NCI-H82 treated with DMSO at 0.1 percent for 48 hours (cell line): Measurements from ENCODE around the gene INSIG1.

ENCODE experiments used
- DNase-seq: peaks from one replicate; lab custom pipeline; 2025; ENCODE audit not compliant: unreplicated experiment; lab: John Stamatoyannopoulos, UW

The INSIG1 gene

GRCh38 chr7:155346285-155346684, 48.6 kb downstream of the INSIG1 start:
- DNase-seq: no peak

GRCh38 chr7:155348806-155349205, 51.1 kb downstream of the INSIG1 start:
- no peak for DNase-seq

DNA sequence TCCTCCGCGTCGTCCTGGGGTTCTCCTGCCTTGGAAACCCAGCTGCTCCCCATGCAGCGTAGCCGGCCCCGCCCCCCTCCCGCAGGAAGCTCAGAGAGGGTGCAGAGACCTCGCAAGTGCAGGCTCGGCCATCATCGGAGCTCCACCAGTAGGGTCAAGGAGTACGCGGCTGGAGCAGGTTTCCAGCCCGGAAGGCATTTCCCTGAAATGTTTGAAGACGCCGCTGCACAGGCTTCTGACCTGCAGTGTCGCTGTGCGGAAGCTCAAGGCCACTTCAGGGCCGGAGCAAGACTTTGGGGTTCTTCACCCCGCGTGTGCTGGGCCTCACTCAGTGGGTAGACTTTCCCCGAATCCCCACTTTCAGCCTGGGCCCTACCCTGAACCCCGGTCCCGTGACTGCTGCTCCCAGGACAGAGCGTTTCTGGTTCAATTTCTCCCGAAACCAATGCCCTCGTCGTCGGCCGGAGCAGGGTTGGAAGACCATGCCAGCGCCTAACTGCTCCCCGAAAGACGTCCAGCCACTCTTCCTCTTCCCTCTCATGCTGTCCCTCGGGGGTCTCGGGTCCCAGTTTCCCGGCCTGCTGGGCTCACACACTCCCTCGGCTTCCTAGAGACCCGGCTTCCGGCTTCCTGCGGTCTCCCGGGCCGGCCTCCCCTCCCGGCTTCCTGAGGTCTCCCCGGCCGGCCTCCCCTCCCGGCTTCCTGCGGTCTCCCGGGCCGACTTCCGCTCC, 52.1 kb downstream of the INSIG1 start:
- no peak for DNase-seq

- no peak for DNase-seq
Observed at GRCh38 chr7:155351120-155351870, 53.6 kb downstream of the INSIG1 start.

DNA sequence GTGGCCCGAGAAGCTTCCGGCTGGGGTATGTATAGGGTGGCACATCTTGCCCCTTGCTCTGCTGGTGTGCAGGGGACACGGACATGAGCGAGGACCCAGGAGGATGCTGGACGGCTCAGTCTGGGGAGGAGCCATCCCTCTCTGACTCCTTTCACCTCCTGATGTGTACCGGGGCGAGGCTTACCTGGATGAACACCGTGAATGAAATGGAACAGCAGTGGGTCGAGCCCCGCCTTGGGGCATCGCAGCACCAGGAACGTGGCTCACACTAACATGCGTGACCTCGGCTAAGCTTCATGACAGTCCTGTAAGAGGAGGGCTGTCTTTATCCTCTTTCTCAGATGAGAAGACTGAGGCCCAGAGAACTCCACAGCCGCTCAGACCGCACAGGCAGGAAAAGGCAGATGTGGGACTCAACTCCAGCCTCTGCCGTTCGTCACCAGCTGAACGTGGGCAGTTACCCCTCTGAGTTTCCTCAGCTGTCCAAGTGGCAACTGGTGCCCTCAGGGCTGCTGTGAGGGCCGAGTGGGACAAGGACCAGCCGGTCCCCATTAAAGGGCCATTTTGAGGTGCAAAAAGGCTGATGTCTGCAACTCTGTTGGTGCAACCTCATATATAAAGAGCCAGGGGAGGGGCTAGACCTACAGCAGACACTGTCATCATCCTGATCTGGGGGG, 54.5 kb downstream of the INSIG1 start:
- DNase-seq: no peak

- no peak for DNase-seq
Observed at GRCh38 chr7:155352753-155353115, 55.1 kb downstream of the INSIG1 start.

DNA sequence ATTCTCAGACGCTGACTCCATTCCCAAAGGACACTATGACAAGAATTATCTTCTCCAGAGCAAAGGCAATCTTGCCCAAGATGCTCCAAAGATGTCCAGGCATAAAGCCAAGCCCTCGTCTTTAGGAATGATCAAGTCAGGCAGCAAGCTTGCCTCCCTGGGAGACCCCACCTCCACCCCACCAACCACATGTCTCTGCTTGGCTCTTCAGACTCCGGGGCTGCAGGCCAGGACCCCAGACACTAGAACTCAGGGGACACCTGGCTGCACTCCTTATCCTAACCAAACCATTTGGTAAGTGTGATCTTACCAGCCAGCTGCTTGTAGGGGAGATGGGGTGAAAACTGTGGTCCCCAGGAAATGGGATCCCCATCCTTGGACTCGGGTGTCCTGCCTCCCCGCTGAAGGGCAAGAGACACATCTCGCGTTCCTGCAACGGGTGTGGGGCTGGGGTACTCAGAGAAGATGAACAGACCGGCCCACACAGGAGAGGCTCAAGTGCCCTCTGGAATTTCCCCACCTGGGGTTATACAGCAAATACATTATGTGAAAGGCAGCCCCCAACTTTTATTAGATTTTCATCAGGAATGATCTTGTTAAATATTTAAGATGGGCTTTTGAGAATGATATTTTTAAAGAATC, 55.7 kb downstream of the INSIG1 start:
- DNase-seq: no peak

DNA sequence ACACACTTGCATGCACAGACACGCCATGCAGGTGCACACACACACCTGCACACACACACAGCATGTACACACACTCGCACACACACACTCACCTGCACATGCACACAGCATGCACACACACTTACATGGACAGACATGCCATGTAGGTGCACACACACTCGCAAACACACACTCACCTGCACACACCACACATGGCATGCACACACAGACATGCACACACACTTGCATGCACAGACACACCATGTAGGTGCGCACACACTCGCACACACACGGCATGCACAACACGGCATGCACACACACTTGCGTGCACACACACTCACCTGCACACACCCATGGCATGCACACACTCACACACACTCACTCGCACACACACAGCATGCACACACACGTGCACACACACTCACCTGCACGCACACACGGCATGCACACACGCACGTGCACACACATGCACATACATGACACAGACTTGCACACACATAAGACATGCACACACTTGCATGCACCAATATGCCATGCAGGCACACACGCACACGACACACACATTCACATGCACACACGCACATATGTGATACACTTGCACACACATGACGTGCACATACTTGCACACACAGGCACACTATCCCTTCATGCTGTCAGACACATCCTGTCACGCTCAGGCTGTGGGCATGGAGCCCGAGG, 56.8 kb downstream of the INSIG1 start:
- no peak for DNase-seq

DNA sequence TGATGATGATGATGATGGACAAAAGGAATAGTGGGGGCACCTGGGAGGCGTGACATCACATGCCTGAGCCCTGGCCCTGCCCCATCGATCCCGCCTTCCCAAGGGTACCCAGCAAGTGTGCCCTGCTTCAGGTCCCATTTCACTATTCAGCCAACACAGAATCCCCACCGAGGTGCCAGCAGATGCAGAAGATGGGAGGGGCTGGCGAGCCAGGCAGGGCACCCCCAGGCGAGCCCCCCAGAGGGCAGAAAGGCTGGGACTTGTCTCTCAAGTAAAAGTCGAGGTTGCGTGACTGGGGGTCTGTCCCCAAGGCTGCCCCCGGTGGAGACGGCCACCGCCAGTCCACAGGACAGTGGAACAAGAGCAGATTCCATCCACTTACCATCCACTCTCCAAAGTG, 57.5 kb downstream of the INSIG1 start:
- no peak for DNase-seq

DNA sequence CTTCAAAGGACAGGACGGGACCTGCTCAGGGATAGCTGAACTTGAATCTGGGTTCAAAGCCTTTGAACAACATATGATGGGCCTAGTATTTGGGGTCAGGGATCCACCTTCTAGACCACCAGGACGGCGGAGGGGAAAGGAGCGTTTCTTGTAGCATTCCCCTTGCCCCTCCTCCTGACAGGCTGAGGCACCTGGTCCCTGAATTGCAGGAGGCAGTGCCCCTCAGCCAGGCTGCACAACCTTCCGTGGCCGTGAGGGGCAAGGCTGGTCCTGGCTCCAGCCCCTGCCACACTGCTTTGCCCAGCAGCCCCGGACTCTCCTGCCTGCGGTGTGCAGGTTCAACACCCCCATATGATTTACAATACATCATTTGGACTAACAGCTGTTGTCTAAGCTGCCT, 58.1 kb downstream of the INSIG1 start:
- no peak for DNase-seq

GRCh38 chr7:155356323-155357105, 58.8 kb downstream of the INSIG1 start:
- no peak for DNase-seq

DNA sequence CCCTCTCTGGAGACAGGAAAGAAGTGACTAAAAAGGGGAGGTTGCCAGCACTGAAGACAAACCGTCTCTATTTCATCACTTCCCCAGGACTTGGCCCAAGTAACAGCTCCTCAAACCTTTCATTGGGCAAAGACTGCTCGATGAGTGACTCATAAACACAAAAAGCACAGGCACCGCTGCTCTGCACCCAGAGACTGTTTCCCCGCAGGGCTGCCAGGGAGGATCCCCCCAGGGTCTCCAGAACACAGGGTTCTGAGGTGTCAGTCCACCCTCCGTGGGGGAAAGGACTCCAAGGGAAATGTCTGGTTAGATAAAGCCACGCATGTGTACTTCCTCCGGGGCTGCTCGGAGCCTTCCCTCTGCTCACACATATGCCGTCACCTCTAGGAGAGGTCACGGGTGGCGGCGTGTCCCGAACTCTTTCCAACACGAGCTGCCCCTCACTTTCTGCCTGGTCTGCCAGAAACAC, 59.9 kb downstream of the INSIG1 start:
- DNase-seq: no peak

DNA sequence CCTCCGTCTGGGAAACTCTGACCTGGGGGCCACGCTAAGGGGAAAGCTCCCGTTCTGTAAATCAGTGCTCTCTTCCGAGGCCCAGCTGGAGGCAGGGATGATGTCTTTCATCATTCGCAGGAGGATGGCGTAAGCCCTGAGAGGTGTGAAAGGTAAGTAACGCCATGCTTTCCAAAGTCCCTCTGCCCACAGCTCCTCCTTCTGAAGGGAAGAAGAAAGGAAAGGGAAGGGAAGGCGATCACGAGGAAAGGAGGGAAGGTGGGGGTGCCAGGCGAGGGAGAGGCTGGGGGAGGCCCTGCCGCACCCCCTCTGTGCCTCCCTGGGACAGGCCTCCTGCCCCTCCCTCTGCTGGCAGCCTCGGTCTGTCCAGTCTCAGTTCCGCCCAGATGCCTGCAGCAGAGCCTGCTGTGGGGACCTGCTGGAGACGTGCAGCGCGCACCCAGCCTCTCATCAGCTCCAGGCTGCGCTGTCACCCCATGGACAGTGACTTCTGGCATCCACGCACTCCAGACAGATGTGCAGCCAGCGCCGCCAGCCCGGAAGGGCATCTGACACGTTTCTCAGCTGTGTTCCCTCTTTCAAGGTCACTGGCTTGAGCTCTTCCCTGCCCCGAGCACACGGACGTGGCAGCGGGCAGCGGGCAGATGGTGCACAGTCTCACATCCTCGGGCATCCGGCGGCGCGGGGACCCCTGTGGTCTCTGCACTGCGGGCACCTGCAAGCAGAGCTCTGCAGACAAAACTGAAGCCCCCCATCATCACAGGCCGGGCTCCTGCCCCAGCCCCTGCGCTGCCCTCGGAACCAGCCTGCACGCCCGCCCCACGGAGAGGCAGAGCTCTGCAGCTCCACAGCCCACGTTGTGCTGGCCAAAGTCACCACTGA, 60.6 kb downstream of the INSIG1 start:
- DNase-seq: no peak

- no peak for DNase-seq
Observed at GRCh38 chr7:155358948-155359712, 61.5 kb downstream of the INSIG1 start.
